Activated gamma-delta T cell treated with Interleukin-2 at 50 U/mL for 16 hours (primary cell): ENCODE measurements around the gene ENO3.
A peak's percentile ranks its signal among the peaks of the same experiment; 100 is the strongest.

Experiments used
- DNase-seq: peaks from one replicate; pipeline ENCODE4 v3.0.0-alpha.2; 2020

The ENO3 gene

GRCh38 chr17:4951486-4951885, 567 bp downstream of the ENO3 start:
- no peak for DNase-seq

- DNase-seq: no peak
These were observed 2.6 kb downstream of the ENO3 start for GRCh38 chr17:4953451-4953961.

DNA sequence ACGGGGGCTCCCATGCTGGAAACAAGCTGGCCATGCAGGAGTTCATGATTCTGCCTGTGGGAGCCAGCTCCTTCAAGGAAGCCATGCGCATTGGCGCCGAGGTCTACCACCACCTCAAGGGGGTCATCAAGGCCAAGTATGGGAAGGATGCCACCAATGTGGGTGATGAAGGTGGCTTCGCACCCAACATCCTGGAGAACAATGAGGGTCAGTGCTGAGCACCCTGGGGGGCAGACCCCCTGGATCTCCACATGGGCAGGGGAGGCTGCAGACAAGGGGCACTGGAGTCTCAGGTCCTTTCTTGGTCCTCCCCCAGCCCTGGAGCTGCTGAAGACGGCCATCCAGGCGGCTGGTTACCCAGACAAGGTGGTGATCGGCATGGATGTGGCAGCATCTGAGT, 4.2 kb downstream of the ENO3 start:
- DNase-seq: no peak

DNA sequence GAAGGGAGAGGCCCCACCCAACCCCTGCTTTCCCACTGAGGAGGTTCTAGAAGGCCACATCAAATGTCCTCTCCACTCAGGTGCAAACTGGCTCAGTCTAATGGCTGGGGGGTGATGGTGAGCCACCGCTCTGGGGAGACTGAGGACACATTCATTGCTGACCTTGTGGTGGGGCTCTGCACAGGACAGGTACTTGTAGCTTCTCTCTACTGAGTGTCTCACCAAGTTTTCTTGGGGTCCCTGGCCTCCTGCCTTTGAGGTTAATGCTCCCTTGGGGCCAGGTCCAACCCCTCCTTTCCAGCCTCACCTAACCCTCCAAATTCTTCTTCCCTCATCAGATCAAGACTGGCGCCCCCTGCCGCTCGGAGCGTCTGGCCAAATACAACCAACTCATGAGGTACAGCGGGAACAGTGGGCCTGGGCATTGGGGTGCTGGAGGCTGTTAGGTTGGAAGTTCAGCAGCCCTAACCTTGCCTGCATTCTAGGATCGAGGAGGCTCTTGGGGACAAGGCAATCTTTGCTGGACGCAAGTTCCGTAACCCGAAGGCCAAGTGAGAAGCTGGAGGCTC, 5.7 kb downstream of the ENO3 start:
- peak; percentile 46 for DNase-seq

GRCh38 chr17:4958102-4958501, 7.2 kb downstream of the ENO3 start:
- no peak for DNase-seq

DNA sequence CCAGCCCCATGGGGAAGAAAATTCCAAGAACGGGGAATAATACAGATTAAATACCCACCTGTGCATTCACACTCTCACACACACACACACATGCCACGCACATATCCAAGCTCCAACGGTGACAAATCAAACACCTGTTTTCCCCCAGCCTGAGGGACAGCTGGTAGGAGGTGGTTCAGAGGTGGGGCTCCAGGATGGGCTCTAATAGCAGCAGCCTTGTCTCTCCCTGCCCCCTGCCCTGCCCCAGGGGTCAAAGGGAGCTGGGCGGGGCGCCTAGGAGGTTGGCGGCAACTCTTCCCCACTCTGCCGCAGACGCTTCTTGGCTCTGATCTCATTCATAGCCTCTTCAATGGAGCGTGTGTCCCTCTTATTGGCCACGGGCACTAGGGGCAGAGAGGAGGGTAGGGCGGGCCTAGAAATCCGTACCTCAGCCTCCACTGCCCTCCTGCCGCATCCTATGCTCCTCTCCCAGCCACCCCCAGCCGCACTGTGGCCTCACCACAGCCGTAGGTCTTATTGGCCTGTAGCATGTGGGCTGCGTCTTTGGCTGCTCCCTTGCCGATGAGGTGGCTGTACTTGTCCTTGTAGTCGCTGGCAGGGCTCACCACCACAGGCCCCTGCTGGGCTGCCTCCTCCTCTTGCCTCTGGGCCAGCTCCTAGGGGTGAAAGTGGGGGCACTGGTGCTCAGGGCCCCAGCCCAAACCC, 8.5 kb downstream of the ENO3 start:
- no peak for DNase-seq

DNA sequence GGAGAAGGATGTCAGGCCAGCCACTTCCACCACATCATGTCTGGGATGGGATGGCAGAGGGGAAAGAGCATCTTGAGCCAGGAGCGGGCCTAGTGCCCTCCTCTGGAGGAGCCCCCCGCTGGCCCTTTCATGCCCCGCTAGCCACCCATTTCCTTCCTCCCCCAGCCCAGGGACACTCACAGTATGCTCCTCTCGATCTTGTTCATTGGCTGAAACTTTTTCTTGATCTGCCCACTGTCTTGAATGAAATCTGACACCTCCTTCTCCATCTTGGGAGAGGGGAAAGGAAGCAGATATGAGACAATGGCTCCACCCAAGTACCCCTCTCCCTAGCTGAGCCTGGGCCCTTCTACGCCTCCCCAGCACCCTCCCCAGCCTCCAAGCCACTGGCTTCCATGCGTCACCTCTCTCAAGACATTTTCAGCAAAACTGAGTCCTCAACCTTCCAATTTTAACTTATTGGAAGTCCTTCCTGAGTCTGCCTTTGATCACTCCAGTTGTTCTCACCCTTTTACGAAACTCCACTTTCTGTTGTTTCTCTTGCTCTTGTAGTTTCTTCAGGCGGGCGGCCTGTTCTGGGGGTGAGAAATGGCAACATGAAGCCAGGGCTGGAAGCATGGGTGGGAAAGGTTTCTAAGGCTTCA, 9.5 kb downstream of the ENO3 start:
- DNase-seq: no peak

- no peak for DNase-seq
These were observed 14.5 kb downstream of the ENO3 start for GRCh38 chr17:4965311-4965986.

GRCh38 chr17:4966844-4967538, 16.1 kb downstream of the ENO3 start:
- DNase-seq: peak; percentile 95

DNA sequence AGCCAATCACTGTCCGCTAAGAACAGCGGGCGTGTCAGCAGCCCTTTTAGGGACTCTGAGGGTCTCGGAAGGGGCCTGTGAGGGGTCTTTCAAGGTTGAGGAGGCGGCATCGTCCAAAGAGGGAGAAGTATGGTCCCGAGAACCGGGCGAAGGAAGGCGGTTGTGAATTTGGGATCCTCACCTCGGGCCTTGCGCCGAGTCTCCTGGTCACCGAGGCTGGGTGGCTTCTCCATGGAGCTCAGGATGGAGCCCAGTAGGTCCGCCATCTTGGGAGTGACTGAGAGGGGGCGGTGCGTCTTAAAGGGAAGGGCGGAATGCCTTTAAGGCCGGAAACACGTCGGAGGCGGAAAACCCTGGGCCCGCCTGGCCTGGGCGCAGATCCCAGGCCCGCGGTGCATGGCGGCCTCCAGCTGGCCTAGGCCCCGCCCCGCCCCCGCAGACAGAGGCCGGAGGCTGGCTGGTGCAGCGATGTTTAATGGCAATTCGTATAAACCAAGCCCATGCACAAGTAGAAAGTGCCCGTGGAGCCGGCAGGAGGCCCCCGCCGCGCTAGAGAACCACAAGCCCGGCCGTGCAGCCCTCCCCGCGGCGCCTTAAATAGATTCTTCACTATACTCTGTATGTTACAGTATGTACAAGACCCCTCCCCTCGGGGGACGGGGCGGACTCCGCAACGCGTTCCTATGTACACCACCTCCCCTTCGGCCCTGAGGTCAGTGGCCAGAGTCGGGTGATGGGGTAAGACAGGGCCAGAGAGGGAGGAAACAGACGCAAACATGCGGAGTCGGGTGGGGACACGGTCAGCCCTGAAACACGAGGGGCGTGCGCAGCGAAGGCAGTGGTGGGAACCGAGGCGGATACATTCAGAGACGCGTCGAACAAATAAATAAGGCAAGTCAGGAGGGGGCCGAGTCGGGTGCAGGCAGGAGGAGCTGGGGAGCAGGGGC, 16.9 kb downstream of the ENO3 start, which contains the start of gene SPAG7:
Gene SPAG7 (minus strand): TSS at position 279 of the 947 bp plus-strand sequence. CDS start 13 bp downstream, at position 266.
- DNase-seq: peak; percentile 92

GRCh38 chr17:4968486-4969046, 17.6 kb downstream of the ENO3 start:
- no peak for DNase-seq

DNA sequence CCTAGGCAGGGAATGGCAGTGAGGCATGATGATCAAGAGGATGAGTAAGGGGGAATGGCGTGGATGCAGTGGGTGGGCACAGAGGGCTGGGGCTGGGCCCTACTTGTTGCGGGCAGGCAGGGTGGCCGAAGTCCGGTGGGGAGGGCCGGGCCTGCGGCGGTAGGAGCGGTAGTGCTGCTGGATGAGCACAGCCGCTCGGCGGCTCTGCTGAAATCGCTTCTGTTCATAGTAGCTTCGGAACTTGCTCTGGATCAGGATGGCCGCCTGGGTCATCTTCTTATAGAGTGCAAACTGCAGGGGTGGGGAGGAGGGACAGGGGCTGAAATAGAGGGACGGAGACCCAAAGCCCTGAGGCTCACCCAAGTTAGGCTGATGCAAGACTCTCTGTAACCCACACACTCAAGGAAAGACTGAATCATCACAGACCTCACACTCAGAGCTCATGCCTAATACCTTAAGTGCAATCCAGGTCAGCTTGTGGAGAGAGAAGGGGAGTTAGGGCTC, 18.2 kb downstream of the ENO3 start:
- DNase-seq: no peak

DNA sequence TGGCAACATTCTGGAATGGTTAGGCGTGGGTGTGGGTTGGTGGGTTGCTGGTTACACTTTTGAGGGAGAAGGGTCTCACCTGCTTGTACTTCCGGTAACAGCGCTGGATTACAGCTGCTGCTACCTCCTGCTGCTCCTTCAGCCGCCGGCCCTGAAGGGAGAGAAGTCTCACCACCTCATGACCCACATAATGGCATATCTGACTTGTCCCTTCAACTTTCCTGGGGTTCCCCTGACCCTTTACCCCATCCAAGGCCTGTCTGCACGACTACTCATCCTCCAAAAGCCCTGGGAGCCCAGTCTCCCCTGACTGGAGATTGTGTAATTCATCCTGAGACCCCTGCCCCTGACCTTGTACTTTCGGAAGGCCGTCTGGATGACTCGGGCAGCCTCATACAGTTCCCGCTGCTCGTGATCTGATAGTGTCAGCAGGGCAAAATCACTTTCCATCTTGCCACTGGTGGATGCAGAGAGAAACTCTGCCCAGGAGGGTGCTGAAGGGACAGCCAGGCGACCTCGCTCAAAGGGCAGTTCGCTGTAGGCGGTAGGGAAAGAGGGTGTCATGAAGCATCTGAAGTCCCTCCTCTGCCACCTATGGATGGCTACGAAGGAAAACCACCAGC, 18.7 kb downstream of the ENO3 start:
- no peak for DNase-seq

GRCh38 chr17:4970273-4970672, 19.4 kb downstream of the ENO3 start:
- no peak for DNase-seq

GRCh38 chr17:4971826-4972225, 20.9 kb downstream of the ENO3 start:
- DNase-seq: no peak

DNA sequence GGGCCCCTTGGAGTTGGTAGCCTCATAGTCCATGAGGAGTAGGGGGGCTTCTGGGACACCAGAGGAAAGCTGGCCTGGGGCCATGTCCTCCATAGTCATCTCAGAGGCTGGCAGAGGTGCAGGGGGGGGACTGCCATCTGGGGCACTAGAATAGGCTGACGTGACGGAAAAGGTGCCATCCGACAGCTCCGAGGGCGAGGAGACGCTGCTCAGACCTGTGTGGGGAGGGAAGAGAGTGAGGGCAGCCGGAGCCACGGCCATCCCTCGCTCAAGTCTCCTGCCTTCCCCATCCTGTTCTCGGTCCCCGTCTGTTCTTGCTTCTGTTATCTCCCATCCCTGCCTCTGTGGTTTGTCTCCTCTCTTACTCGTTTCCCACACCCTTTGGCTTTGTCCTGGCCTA, 21.4 kb downstream of the ENO3 start:
- no peak for DNase-seq

GRCh38 chr17:4972752-4973151, 21.8 kb downstream of the ENO3 start:
- no peak for DNase-seq

DNA sequence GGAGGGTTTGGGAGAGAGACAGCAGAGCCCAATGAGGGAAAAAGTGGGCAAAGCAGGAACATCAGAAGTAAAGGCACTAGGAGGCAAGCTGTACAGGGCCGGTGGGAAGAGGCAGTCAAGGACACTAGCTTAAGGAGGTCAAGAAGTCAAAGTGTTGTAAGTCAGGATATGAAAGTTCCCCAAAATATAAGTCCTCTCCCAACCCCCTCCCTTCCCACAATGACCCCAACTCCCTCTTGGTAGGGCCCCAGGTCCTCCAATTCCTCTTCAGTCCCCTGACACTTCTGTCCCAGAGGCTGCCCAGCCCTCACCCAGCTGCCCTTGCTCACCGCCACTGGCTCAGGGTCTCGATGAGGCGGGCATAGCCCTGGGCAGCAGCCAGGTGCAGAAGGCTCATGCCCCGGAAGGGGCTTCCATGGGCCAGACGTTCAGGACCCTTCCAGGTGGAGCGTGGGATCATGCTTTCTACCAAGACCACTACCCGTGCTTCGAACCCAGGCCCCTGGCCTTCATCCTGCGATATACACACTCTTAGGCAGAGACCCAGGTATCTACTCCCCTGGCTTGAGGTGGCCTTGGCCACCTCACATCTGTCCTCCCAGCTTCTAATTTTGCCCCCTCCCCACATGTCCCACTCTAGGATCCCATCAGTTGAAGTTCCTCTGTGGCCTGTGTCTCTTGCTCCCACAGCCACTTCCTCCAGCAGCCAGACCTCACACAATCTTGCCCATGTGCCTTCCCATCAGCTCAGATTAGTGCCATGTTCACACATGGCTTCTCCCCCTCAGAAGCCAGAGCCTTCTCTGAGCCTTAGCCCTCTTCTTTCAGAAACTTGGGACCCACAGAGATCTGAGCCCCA, 22.6 kb downstream of the ENO3 start:
- DNase-seq: no peak

- DNase-seq: no peak
These were observed 23.3 kb downstream of the ENO3 start for GRCh38 chr17:4974115-4974670.
